ENCODE data around the gene PIK3R1. TPM values are rescaled to one million over a fixed set of nuclear protein-coding genes. Genes with fewer than 3 reads are reported as not detected.

Gene PIK3R1
- 15.7 and 17.2 TPM in 2 replicates for total RNA-seq (2014; rRNA removed; shearing (Covaris generic))

GRCh38 chr5:68215208-68215897, at the start of gene PIK3R1:
PIK3R1 (plus strand) TSS chr5:68215756; CDS start chr5:68226676, 10,920 bp downstream.
- peak; percentile 81 for DNase-seq (ENCODE audit: low spot score)

DNA sequence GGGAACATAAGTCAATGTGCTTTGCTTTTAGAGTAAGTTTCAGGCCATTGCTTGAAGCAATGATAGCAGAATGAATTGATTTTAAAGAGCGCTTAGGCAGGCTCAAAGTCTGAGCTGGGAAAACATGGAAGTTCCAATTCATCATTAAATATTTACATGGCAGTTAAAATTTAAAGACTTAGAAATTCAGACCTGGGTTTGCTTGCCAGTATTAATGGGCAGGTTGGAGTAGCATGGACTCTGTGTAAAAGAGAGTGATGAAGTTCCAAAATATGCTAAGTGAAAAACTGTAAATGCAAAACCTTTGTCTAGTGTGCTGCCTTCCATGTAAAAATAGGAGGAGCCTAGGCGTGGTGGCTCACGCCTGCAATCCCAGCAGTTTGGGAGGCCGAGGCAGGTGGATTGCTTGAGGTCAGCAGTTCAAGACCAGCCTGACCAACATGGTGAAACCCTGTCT, 48.3 kb upstream of the PIK3R1 start:
- no peak for DNase-seq (ENCODE audit: low spot score)

DNA sequence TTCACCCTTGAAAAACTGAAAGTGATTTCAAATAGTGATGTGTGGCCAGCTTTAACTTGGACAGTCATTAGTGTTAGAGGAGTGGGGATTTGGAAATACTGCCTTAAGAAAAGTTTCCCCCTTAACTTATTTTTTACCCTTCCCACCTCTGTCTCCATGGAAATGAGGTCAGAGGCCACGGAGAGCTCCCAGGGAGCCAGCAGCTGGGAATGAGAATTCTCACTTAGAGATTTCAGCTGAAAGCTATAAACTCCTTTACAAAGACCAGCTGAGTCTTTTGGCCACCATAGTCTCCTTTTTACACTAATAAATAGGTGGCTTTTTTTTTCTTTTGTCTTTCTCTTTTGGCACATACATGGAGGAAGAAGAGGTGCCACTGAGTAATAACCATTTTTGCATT, 45.7 kb upstream of the PIK3R1 start:
- DNase-seq (ENCODE audit: low spot score): no peak

DNA sequence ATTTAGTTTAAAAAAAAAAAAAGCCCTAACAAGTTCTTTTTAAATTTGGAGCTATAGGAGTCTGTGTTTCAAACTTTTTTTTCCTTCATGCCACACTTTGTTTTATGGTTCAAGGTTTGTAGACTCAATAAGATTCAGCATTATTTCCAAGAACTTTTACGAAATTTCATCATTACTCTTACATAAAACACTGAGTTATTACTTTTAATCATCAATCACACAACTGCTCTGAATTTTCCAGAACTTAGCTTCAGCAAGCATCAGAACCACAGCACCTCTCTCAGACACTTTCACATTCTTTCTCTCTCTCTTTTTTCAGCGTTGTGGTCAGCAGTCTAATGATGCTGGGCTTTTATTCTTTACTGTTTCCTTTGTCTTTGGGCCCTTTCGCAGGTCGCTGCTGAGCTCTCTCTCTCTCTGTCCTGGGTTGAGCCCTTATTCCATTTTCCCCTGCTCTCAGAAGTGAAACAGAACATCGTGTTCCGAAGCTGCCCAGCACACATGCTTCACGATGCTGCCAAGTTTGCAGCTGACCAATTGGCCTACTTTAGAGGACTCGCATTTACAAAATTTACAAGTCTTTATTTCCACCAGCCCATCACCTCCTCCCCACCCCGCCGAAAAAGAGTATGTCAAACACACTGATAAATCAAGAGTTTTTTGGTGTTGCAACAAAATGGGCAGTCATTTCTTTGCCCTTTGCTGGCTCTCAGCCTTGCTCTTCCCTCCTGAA, 44.6 kb upstream of the PIK3R1 start:
- DNase-seq (ENCODE audit: low spot score): no peak

GRCh38 chr5:68172314-68172713, 43.2 kb upstream of the PIK3R1 start:
- no peak for DNase-seq (ENCODE audit: low spot score)

DNA sequence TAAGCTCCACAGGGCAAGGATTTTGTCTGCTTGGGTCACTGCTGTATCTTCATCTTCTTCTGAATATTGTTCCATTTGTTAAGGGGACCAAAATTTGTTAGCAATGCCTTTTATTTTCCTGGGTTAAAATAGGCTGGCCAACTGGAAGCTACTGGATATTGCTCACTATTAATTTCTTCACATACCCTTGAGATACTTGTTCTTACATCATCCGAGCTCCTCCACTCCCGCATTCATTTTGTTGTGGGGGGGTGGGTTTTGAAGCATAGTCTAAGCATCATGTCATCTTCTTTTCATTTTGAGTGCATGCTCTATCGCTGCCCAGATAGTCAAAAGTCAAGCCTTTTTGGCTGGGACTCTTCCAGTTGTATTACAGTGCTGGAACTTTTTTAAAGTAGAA, 42.5 kb upstream of the PIK3R1 start:
- DNase-seq (ENCODE audit: low spot score): no peak

DNA sequence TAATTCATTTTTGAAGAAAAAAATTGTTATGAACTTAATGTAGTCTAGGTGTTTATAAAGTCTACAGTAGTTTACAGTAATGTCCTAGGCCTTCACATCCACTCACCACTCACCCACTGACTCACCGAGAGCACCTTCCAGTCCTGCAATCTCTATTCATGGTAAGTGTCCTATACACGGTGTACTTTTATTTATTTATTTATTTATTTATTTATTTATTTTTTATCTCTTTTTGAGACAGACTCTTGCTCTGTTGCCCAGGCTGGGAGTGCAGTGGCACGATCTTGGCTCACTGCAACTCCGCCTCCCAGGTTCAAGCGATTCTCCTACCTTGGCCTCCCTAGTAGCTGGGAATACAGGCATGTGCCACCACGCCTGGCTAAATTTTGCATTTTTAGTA, 39.3 kb upstream of the PIK3R1 start:
- DNase-seq (ENCODE audit: low spot score): no peak

DNA sequence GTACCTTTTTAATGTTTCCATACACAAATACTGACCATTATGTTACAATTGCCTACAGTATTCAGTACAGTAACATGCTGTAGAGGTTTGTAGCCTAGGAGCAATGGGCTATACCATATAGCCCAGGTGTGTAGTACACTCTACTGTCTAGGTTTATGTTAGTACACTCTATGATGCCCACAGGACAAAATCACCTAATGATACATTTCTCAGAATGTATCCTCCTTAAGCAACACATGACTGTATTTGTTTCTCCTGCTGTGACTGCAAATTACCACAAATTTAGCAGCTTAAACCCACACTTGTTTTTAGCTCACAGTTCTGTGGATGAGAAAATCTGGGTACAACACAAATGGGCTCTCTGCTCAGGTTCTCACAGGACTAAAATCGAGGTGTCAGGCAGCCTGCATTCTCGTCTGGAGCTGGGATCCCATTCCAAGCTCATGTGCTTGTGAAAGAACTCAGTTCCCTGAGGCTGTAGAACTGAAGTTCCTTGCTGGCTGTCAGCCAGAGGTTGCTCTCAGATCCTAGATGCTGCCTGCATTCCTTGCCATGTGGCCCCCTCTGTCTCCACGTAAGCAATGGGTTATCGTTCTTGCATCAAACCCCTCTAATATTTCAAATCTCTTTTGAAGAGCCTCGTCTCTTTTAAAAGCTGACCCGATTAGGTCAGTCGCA, 38.6 kb upstream of the PIK3R1 start:
- DNase-seq (ENCODE audit: low spot score): no peak

DNA sequence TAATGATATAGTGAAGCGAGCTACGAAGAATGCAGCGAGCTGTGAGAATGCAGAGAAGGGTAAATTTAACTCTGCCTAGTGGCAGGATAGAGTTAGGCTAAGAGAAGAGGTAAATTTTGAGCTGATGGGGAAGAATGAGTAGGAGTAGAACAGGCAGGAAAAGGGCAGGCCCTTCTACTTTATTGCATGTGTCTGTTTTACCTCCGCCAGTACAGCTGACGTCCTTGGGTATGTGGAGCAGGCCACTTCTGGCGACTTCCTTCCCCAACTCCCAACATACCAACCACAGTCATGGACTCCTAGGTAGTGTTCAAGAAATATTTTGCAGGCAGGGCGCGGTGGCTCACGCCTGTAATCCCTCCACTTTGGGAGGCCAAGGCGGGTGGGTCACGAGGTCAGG, 37.9 kb upstream of the PIK3R1 start:
- no peak for DNase-seq (ENCODE audit: low spot score)

GRCh38 chr5:68178579-68178978, 37.0 kb upstream of the PIK3R1 start:
- DNase-seq (ENCODE audit: low spot score): peak; percentile 6

GRCh38 chr5:68180121-68181038, 35.2 kb upstream of the PIK3R1 start:
- no peak for DNase-seq (ENCODE audit: low spot score)

DNA sequence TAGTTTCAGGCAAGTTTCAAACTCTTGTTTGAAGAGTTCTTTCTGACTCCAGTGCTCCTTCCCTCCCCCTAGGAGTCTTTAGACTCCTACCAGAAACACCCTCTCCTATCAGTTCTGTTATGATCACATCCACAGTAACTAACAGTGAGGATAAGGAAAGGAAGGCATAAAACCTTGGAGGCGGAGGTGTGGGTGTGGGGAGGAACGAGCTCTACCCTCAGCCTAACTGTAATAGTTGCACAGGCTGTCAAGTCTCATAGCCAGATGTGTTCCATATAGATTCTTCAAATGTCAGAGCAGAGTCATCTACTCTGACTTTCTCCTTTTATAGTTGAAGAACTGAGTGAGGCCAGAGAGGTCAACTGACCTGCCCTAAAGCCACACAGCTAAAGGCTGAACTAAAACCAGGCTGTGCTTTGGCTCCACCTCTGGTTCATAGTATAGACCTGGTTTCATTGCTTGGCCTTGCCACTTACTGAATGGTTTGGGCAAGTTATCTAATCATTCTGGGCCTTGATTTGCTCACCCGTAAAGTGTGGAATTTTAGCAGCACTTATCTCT, 34.4 kb upstream of the PIK3R1 start:
- DNase-seq (ENCODE audit: low spot score): no peak

- DNase-seq (ENCODE audit: low spot score): no peak
Observed at GRCh38 chr5:68182094-68182493, 33.5 kb upstream of the PIK3R1 start.

DNA sequence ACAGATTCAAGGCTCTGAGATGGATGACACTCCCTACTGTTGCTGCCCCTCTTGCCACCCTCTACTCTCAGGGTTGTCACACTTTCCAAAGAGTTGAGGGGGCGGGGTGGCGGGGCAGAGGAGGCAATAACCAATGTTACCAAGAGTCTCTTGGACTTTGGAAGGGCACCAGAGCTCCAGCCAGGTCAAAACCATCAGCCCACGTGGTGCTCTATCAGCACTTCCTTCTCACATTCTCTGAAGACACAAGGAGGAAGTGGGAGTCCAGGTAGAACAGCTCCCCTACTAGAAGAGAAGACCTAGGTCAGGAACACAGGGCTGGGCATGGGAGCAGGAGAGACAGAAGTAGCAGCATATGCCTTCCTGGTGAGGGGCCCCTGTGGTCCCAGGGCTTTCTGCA, 33.0 kb upstream of the PIK3R1 start:
- DNase-seq (ENCODE audit: low spot score): no peak

GRCh38 chr5:68187268-68188055, 28.1 kb upstream of the PIK3R1 start:
- DNase-seq (ENCODE audit: low spot score): no peak

- DNase-seq (ENCODE audit: low spot score): no peak
Observed at GRCh38 chr5:68189171-68189570, 26.4 kb upstream of the PIK3R1 start.

GRCh38 chr5:68189613-68190012, 25.9 kb upstream of the PIK3R1 start:
- no peak for DNase-seq (ENCODE audit: low spot score)

DNA sequence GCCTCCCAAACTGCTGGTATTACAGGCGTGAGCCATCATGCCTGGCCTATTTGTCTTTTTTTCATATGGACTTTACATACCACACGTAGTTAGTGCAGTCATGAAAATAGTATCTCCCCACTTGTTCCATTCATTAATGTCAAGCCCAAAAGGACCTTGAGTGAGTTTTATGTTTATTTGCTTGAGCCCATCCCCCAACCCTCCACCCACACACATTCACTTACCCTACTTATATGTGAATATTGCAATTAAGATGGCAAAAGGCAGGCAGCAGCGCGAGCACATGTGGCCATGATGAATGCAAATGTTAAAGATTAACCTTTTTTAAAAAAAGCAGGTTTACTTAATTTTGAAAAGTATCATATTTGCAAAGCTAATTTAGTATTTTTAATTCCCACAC, 24.9 kb upstream of the PIK3R1 start:
- no peak for DNase-seq (ENCODE audit: low spot score)

GRCh38 chr5:68191083-68191791, 24.3 kb upstream of the PIK3R1 start:
- no peak for DNase-seq (ENCODE audit: low spot score)

- no peak for DNase-seq (ENCODE audit: low spot score)
Observed at GRCh38 chr5:68192679-68193060, 22.9 kb upstream of the PIK3R1 start.

Measured in H4 (cell line).